ENCODE results near the gene MPHOSPH10. TPM values are rescaled to one million over a fixed set of nuclear protein-coding genes. Genes with fewer than 3 reads are reported as not detected.
A peak's percentile ranks its signal among the peaks of the same experiment; 100 is the strongest.
"Not testable (repeated sequence)": the region's sequence is repeated elsewhere in the genome, so short reads cannot be mapped to it uniquely, and the experiment has no call there.

The MPHOSPH10 gene
- total and polyA plus RNA-seq, 3 donors from 2014 or later: 6.4 to 25.6 (median 19.9) TPM

- 61 to 74% methylated on average over 11 to 33 of the region's 33 CpGs for WGBS, 2 donors
- H3K27me3 ChIP-seq; H3K9me3 ChIP-seq; H3K36me3 ChIP-seq (ENCODE audit: low read depth, missing control alignments); H3K4me3 ChIP-seq; intact Hi-C loops (cut with DNase I; ENCODE audit: low total_unique reads); H3K4me1 ChIP-seq; H3K27ac ChIP-seq; DNase-seq: not testable (repeated sequence)
Observed at GRCh38 chr2:71092491-71093260, 37.8 kb upstream of the MPHOSPH10 start.

- WGBS, 2 donors: 15 to 32% methylated on average over 3 of the region's 3 CpGs
- no peaks in the 10 kb centered on the region for H3K27me3 ChIP-seq
- no peaks in the 10 kb centered on the region for H3K9me3 ChIP-seq
- H3K27ac ChIP-seq: no peak overlapping the region
- no peaks in the 10 kb centered on the region for H3K36me3 ChIP-seq (ENCODE audit: low read depth, missing control alignments)
- H3K4me1 ChIP-seq: no peaks in the 10 kb centered on the region
- DNase-seq: peak; percentile 71
- peak; percentile 30 to 56 (median 45) for TF ChIP-seq CTCF (IDR thresholded peaks at IDR 0.05)
- no peak for TF ChIP-seq POLR2A (IDR thresholded peaks at IDR 0.05)
- intact Hi-C loops (cut with DNase I; ENCODE audit: low total_unique reads): no loop called here
- no peak overlapping the region for H3K4me3 ChIP-seq
Observed at GRCh38 chr2:71100195-71100964, 30.1 kb upstream of the MPHOSPH10 start.

GRCh38 chr2:71101656-71102055 lies 28.8 kb upstream of the MPHOSPH10 start:
- no peak for TF ChIP-seq POLR2A (IDR thresholded peaks at IDR 0.05)
- TF ChIP-seq CTCF (IDR thresholded peaks at IDR 0.05): no peak
- Histone ChIP-seq H3K4me1 (no peaks in the 10 kb centered on the region), H3K27me3 (no peaks in the 10 kb centered on the region), H3K4me3 (no peak overlapping the region), H3K36me3 (ENCODE audit: low read depth, missing control alignments) (no peaks in the 10 kb centered on the region), H3K9me3 (no peaks in the 10 kb centered on the region), H3K27ac (no peak overlapping the region)
- intact Hi-C loops (cut with DNase I; ENCODE audit: low total_unique reads): no loop called here
- DNase-seq: no peak
- WGBS, 2 donors: 41 to 45% methylated on average over 2 of the region's 2 CpGs

- no peak overlapping the region for H3K27ac ChIP-seq
- no peaks in the 10 kb centered on the region for H3K36me3 ChIP-seq (ENCODE audit: low read depth, missing control alignments)
- TF ChIP-seq POLR2A (IDR thresholded peaks at IDR 0.05): no peak
- TF ChIP-seq CTCF (IDR thresholded peaks at IDR 0.05): no peak
- no peaks in the 10 kb centered on the region for H3K9me3 ChIP-seq
- WGBS, 2 donors: 63 to 90% methylated on average over 6 of the region's 6 CpGs
- DNase-seq: no peak
- no peaks in the 10 kb centered on the region for H3K4me1 ChIP-seq
- no peaks in the 10 kb centered on the region for H3K27me3 ChIP-seq
- no peak overlapping the region for H3K4me3 ChIP-seq
- intact Hi-C loops (cut with DNase I; ENCODE audit: low total_unique reads): no loop called here
Observed at GRCh38 chr2:71102981-71103681, 27.3 kb upstream of the MPHOSPH10 start.

- TF ChIP-seq CTCF (IDR thresholded peaks at IDR 0.05) (no peak), POLR2A (IDR thresholded peaks at IDR 0.05) (no peak)
- no peaks in the 10 kb centered on the region for H3K36me3 ChIP-seq (ENCODE audit: low read depth, missing control alignments)
- H3K27me3 ChIP-seq: no peaks in the 10 kb centered on the region
- H3K27ac ChIP-seq: no peak overlapping the region
- intact Hi-C loops (cut with DNase I; ENCODE audit: low total_unique reads): no loop called here
- no peak overlapping the region for H3K4me3 ChIP-seq
- WGBS, 2 donors: 88 to 90% methylated on average over 5 of the region's 5 CpGs
- H3K4me1 ChIP-seq: no peaks in the 10 kb centered on the region
- H3K9me3 ChIP-seq: no peaks in the 10 kb centered on the region
- no peak for DNase-seq
Observed at GRCh38 chr2:71103809-71104208, 26.6 kb upstream of the MPHOSPH10 start.

GRCh38 chr2:71106463-71106862 lies 24.0 kb upstream of the MPHOSPH10 start:
- H3K27me3 ChIP-seq; H3K4me1 ChIP-seq; H3K4me3 ChIP-seq; DNase-seq; intact Hi-C loops (cut with DNase I; ENCODE audit: low total_unique reads); H3K36me3 ChIP-seq (ENCODE audit: low read depth, missing control alignments); H3K9me3 ChIP-seq; H3K27ac ChIP-seq: not testable (repeated sequence)
- 86 to 88% methylated on average over 6 of the region's 6 CpGs for WGBS, 2 donors
